ENCODE data around the gene CA5B. TPM values are rescaled to one million over a fixed set of nuclear protein-coding genes. Genes with fewer than 3 reads are reported as not detected.
"Not testable (repeated sequence)": the region's sequence is repeated elsewhere in the genome, so short reads cannot be mapped to it uniquely, and the experiment has no call there.

The CA5B gene
- total RNA-seq, 1 donor from 2014 or later = 7.0 TPM

DNA sequence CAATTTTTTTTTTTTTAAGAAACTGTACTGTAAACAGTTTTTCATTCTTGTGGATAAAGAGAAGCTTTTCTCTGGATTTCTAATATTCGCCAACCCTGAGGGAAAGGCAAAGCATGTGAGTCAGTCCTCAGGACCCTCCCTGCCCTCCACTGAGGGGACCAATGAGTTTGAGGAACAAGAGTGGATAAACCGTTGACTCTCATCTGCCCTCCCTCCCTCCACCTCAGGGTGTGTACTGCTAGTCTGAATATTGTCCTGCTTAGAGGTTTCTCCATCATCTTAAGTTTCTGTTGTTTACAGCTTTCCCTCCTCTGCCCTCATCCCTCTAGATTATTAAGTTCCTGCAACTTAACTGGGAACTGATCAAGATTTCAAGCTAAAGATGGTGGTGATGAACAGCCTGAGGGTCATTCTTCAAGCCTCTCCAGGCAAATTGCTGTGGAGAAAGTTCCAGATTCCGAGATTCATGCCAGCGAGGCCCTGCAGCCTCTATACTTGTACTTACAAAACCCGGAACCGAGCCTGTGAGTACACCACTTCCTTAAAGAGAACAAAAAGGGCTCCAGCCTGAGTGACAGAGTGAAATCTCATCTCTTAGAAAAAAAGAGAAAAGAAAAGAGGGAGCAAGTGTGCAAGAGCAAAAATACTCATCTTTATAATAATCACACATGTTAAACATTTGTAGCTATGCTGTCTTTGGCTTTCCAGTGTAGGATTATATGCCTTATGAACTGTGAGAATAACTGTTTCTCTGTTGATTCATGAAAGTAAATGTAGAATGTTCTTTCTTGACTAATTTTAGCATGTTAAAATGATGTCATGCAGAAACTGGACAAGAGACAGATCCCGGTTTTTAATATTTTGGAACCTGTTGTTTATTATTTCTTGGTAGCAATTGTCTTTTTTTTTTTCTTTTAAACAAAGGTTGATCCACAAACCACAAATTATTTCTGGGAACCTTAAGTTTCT, 11.9 kb downstream of the CA5B start:
- no peak for DNase-seq

DNA sequence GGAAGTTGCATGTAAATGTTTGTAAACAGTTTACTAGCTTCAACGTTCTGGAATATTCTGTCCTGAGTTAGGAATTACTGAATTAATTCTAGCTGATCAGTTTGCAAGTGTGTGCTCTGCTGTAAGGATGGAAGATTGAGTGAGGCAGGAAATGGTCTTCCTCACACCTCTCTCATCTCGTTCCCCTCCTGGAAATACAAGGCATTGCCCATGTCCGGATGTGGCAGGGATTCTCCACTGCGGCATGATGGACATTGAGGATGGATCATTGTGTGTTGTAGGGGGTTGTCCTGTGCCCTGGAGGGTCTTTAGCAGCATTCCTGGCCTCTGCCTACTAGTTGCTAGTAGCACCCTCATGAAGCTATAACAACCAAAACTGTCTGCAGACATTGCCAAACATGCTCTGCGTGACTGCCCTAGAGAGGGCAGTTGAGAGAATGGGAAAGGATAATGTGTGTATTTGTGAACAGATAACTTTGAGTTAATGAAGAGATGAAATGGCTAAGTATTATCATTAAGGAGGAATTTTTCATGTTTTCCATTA, 12.6 kb downstream of the CA5B start:
- DNase-seq = no peak

DNA sequence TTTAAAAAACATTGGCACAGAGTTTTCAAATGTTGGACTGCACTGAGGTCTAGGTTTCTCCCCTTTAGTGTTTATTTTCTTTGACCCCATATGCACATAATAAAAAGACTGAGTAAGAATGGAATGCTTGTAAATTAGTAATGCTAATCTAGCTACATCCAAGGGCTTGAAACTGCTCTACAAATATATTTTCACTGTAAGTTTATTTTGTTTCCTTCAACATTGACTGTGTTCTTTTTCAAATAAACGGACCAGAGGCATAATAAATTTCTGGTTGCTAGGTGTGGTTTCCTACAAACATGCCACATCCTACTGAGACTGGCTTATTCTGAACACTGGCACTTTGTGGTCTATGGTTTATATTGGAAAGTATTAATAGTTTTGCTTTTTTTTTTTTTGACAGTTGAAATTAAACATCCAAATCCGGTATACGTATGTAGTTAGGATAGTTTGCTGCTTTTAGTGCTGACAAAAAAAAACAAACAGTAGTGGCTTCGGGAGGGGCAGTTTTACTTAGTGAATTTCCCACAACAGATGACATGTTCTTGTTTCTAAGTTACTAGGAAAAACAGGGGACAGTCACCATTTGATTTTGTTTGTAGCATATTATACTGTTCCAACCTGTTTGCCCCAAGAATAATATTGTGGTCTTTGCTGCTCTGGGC, 13.2 kb downstream of the CA5B start:
- DNase-seq = no peak

DNA sequence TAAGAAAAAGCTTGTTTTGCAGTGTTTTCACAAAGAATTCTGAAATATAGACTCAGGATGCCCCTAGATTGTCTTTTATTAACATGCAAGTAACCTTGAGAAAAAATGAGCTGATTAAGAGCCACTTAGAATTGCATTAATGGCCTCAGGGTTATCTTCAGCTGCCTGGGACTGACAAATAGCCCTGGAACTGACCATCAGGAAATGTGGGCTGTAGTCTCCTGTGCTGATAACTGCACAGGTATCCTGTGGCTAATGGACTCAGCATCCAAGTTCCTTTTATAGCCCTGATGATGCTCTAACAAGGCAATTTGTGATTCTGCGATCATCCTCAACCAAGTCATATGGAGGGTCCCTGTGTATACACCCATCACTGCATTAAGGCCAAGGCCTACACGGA, 17.0 kb downstream of the CA5B start:
- no peak for DNase-seq

DNA sequence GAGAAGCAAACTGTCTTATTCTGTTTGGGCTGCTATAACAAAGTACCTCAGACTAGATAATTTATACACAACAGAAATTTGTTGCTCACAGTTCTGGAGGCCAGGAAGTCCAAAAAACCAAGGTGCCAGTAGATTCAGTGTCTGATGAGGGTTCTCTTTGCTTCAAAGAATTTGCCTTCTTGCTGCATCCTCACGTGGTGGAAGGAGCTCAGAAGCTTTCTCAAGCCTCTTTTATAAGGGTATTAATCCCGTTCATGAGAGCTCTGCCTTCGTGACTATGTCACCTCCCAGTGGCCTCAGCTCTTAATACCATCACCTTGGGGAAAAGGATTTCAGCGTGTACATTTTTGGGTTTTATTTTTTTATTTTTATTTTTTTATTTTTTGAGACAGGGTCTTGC, 20.1 kb downstream of the CA5B start:
- no peak for DNase-seq

DNA sequence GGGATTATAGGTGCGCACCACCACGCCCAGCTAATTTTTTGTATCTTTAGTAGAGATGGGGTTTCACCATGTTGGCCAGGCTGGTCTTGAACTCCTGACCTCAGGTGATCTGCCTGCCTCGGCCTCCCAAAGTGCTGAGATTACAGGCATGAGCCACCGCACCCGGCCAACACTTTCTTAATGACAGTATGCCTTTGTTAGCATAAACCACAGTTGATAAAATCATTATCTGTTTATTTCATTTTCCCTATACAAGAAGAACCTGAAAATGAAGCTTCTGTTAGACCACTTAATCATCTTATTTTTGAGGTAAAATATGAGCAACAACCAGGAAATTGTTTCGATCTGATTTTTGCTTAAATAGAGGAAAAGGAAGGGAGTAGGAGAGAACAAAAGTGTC, 21.8 kb downstream of the CA5B start:
- not testable (repeated sequence) for DNase-seq

DNA sequence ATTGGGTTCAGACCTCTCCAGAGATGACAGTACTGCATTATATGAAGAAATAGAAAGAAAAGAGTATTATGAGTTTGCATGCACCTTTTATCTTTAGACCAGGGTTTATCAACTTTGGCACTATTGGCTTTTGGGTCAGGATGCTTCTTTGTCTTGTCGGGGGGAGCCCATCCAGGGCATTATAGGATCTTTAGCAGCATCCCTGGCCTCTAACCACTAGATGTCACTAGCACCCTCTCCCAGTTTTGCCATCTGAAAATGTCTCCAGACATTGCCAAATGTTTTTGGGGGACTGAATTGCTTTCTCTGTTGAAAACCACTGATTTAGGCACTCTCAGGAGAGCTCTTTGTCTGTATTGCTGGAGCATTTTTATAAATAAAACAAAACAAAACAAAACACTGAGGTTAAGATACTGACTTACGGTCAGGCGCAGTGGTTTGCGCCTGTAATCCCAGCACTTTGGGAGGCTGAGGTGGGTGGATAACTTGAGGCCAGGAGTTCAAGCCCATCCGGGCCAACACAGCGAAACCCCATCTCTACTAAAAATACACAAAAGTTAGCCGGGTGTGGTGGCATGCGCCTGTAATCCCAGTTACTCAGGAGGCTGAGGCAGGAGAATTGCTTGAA, 23.6 kb downstream of the CA5B start:
- peak; percentile 7 for DNase-seq

DNA sequence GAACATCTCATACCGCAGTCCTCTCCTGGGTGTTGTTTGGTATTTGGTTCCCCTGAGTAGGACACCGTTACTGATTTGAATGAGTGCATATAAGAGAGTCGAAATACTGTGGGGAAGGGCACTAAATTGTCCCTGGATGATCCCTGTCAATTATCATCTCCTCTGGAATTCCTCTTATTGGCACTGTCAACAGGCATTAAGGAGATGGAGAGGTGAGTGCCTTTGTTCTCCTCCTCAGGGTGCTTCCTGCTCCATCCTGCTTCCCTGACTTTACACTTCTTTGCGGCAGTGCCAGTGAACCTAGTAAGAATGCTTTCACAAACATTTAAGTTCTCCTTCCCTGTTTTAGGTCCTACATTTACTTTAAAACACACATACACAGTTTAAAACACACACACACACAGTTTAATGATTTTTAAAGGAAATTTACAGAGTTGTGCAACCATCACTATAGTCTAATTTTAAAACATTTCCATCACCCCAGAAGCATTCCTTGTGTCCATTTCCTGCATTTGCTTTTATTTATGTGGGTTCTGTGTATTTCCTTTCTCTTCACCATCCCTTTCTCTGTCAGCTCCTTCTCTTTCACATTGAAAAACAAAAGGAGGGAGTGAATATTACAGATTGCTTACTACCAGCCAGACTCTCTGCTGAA, 31.4 kb downstream of the CA5B start:
- no peak for DNase-seq

DNA sequence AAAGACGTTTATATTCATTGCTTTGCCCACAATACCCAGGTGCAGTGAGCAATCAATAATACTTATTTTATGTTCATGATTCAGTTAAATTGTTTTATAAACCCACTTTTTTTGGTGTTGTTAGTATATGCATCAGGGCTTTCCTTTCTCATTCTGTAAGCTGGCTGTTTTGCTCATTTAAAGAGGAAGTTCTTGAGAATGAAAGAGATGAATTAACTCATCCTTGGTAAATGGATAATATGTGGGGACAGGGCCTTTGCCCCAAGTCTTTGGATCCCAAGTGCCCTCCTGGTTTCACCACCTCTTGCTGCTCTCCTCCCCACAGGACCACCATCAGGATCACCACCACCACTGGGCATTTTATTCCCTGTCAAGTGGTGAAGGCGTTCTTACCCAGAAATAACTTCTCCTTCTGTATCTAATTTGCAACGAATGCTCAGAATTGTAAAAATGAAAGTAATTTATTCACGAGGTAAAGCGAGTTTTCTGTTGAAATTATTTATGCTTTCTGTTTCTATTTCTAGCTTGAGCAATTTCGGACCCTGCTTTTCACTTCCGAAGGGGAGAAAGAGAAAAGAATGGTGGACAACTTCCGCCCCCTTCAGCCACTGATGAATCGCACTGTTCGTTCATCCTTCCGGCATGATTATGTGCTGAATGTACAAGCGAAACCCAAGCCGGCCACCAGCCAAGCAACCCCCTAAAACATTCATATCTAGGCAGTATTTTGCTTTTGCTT, 44.1 kb downstream of the CA5B start:
- no peak for DNase-seq

DNA sequence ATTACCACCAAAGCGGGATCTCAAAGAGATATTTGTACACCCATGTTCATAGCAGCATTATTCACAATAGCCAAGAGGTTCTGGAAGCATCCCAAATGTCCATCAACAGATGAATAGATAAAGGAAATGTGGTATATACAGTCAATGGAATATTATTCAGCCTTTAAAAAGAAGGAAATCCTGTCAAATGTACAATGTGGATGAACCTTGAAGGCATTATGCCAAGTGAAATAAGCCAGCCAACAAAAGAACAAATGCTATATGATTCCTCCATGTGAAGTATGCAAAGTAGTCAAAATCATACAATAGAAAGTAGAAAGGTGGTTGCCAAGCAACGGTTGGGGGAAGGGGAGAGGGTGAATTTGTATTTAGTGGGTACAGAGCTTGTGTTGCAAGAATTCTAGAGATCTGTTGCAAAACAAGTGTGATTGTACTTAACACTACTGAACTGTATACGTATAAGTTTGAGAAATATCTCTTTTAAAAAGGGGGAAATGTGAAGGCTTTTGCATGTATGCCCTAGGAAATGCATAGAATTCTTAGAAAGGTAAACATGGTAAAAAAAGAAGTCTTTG, 47.2 kb downstream of the CA5B start:
- DNase-seq = no peak

DNA sequence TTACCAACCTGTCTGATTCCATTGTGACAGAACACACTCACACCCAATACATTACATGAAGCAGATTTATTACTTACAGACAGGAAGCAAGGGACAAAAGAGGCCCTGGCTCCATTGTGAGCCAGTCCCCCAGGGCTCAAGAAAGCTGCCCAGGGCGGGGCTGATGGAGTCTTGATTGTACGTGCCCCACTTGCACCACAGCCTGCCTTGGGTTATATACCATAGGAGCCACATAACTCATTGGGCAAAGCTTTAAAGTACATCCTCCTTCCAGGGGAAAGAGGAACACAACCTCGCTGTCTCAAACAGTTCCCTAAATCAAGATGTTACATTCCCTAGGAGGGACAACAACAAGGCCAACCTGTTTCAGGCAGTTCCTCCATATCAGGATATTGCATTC, 48.8 kb downstream of the CA5B start:
- DNase-seq = no peak

DNA sequence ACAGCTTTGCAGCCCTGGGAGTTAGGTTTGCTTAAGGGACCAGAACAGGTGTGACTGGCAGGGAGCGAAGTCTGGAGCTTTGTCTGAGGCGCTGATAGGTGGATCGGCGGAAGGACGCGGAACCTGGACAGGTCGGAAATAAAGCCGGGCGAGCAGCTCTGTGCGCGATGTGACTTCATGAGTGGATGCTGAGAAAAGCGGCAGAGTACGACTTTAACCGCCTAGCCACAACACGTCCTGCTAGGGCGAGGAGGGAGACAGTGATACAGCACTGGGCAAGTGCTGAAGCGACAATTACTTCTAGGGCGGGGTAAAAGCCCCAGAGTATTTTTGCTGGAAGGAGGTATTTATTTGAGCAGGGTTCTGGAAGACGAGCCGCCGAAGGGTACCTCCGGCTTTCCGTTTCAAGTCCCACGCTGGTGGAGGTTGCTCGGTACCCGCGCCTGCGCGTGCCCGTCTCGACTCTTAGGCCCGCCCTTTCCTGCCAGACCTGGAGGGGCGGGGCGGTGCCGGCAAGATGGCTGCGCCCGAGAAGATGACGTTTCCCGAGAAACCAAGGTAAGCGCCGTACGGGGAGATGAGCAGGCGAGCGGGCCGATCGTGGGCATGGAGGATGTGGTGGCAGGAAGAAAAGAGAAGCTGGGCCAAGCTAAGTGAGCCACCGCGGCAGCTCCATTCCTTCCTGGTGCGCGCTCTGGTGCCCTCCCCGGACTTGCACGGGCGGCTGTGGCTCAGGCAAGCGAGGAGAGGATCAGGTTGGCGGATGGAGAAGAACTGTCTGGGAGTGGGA, 52.1 kb downstream of the CA5B start, which contains the start of gene ZRSR2:
Gene ZRSR2, plus strand, starts transcription at position 506 of the 790 bp plus-strand sequence. Its CDS starts 12 bp downstream, at position 518.
- DNase-seq = peak; percentile 50

DNA sequence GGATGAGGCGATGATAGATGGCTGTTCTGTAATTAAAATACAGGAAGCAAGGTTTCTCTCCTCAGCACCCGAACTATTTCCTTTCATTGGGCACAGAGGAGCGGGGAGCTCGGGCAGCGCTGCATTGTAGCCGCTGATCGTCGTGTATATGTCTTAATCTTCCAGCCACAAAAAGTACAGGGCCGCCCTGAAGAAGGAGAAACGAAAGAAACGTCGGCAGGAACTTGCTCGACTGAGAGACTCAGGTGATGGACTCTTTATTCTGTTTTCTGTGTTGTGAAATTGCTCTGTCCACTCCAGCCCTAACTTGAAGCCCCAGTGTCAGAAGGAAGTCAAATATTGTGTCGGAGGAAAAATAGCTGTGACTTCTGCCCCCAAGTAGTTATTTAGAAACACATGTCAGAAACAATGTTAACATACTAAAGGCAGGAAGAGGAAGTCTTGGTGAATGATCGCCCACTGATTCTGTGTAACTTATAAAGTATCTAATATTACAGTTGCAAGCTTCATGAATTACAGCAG, 52.8 kb downstream of the CA5B start:
- DNase-seq = no peak

DNA sequence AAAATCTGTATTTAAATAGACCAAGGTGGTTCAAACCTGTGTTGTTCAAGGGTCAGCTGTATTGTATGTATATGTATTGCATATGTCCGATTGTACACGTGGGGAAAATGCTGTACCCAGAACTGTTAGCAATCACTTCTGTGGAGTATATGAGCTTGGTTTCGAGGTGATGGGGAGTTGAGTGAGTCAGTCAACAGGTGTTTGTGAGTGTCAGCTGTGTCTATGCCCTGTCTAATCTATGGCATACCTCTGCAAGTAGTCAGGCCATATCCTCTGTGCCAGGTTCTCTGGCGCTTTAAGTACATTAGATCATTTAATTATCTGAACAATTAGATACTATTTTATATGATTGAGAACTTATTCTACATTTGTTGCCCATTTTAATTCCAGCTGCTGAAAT, 59.6 kb downstream of the CA5B start:
- no peak for DNase-seq

DNA sequence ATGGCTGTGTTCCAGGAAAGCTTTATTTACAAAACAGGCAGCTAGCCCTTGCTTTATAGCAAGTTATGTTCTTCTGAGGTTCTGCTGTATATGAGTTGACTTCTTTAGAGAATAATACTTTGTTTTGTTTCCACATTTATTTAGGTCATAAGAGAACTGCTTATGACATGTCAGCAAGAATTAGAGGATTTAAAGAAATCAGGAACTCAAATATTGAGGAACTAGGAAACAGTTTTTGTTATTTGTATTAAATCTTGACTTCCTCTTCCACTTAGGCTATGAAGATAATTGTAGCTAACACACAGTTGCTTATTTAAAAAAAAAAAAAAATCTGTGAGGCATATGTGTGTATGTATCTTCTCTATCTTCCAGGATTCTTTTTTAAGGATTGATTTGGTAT, 66.5 kb downstream of the CA5B start:
- DNase-seq = no peak

DNA sequence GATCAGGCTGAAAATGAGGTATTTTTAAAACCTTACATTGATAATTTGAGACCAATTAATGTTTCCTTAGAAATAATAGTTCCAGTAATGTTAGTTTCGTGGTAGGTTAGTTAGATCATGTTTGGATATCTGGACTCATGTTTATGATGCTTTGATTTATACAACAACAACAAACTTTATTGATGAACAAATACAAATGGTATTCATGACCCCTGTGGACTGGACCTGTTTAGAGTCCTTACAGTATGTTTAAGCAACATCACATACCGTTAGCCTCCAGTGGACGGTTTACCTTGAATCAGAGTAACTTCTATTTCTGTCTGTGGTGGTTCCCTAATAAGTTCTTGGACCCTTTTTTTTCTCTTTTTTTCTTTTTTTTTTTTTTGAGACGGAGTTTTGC, 70.2 kb downstream of the CA5B start:
- DNase-seq = no peak

DNA sequence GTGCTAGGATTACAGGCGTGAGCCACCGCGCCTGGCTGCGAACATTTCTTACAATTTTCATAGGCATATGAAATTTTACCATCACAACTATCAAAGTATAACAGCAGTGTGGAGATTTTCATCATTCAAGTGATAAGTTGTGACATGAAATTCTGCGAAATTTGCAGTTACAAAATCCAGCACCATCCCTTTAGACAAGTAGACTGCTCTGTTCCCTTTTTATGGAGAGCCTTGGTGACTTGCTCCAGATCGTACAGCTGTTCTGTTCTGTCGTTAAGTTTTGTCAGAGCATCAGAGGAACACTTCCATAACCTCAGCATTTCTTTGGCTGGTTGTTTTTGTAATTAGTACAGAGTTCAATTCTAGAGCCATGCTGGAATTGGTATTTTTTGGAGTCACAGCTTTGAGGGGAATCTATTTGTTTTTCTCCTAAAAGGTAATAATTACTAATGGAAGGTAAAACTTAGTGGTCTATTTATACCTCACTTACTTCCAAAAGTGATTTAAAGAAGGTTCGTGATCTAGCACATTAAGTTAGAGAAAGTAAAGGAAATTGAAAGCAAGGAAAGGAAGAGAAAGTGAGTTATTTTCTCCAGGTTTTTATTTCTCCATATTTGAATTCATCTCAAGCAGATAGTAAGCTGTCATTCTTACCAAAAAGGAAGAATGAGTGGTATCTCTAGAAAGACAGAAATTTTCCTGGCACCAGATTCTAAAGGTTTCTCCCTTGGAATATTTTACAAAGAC, 74.3 kb downstream of the CA5B start:
- DNase-seq = no peak

DNA sequence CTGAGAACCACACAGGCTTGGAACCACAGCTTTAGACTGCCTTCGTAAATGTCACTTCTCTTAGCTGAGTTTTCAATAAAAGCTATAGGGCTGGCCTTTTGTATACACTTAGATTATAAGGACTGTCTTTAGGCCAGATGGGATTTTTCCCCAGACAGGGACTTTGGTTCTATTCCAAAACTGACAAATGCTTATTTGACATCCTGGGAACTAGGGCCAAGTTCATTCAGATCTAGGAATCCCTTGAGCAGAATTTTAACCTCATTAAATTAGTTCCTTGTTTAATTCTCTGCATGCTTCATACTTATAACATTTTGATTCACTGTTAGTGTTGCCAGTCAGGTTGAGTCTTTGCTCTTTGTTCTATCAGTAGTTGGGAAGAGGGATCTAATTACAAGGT, 75.3 kb downstream of the CA5B start:
- DNase-seq = no peak

DNA sequence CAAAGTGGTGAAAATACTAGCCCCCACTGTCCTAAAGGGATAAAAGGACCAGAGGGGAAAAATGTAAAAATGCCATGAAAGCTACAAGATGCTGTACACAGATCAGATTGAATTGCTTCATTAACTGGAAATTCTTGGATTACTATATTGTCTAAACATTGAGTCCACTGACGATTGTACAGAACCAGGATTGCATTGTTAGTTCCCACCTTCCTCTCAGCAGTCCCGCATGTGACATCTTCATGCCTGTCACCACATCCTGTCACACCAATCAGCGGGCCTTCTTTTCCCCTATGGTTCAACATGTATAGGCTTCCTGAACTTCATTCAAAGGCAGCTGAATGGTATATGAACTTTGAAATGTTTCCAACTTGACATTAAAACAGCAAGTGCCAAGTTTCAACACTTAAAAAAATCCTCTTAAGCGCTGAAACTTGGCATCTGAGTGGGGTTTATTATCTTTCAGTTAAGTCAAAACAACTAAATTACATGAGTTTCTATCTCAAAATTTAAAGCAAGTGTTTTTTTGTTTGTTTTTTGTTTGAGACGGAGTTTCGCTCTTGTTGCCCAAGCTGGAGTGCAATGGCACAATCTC, 76.8 kb downstream of the CA5B start:
- DNase-seq = no peak
